ENCODE results near the gene INAVA. TPM values are rescaled to one million over a fixed set of nuclear protein-coding genes. Genes with fewer than 3 reads are reported as not detected.

The INAVA gene
- total and polyA plus RNA-seq, 2 donors from 2014 or later, result 22.1 to 48.8 TPM

GRCh38 chr1:200861937-200862647 is 32.6 kb upstream of the INAVA start:
- H3K27me3 ChIP-seq (ENCODE audit: control insufficient read depth, insufficient read depth, low read length), result no peaks in the 10 kb centered on the region
- TF ChIP-seq CTCF (IDR thresholded peaks at IDR 0.05; ENCODE audit: borderline replicate concordance, extremely low read depth, insufficient read depth), result no peak
- no peaks in the 10 kb centered on the region for H3K4me1 ChIP-seq (ENCODE audit: control insufficient read depth in 2 of 3, insufficient read depth in 2 of 3, low read depth in 1 of 3, low read length in 3 of 3)
- H3K27ac ChIP-seq (ENCODE audit: low read depth in 2 of 2, low read length in 2 of 2), result no peak overlapping the region
- H3K9me3 ChIP-seq (ENCODE audit: control insufficient read depth in 2 of 3, insufficient read depth in 1 of 3, low read length in 3 of 3), result no peaks in the 10 kb centered on the region
- no peak overlapping the region for H3K4me3 ChIP-seq (ENCODE audit: low read length in 3 of 3)
- no peak for FAIRE-seq
- peaks cover 0 to 4% (median 2%) of the 10 kb centered on the region in 3 donors for H3K36me3 ChIP-seq (ENCODE audit: control insufficient read depth in 2 of 3, insufficient read depth in 3 of 3, low read length in 3 of 3)
- H3K9ac ChIP-seq (ENCODE audit: low read length in 3 of 3), result no peak overlapping the region
- intact Hi-C loops (cut with DNase I), result no loop called here
- DNase-seq, result no peak

GRCh38 chr1:200862713-200863415 is 31.8 kb upstream of the INAVA start:
- Histone ChIP-seq H3K9me3 (ENCODE audit: control insufficient read depth in 2 of 3, insufficient read depth in 1 of 3, low read length in 3 of 3) (no peaks in the 10 kb centered on the region), H3K27ac (ENCODE audit: low read depth in 2 of 2, low read length in 2 of 2) (no peak overlapping the region), H3K4me3 (ENCODE audit: low read length in 3 of 3) (no peak overlapping the region), H3K4me1 (ENCODE audit: control insufficient read depth in 2 of 3, insufficient read depth in 2 of 3, low read depth in 1 of 3, low read length in 3 of 3) (no peaks in the 10 kb centered on the region), H3K9ac (ENCODE audit: low read length in 3 of 3) (no peak overlapping the region), H3K36me3 (ENCODE audit: control insufficient read depth in 2 of 3, insufficient read depth in 3 of 3, low read length in 3 of 3) (peaks cover 0 to 4% (median 2%) of the 10 kb centered on the region in 3 donors), H3K27me3 (ENCODE audit: control insufficient read depth, insufficient read depth, low read length) (no peaks in the 10 kb centered on the region)
- intact Hi-C loops (cut with DNase I), result no loop called here
- TF ChIP-seq CTCF (IDR thresholded peaks at IDR 0.05; ENCODE audit: borderline replicate concordance, extremely low read depth, insufficient read depth), result no peak
- DNase-seq (no peak), FAIRE-seq (no peak)

- Histone ChIP-seq H3K27ac (ENCODE audit: low read depth in 2 of 2, low read length in 2 of 2) (no peak overlapping the region), H3K36me3 (ENCODE audit: control insufficient read depth in 2 of 3, insufficient read depth in 3 of 3, low read length in 3 of 3) (peaks cover 0 to 2% (median 2%) of the 10 kb centered on the region in 3 donors), H3K4me3 (ENCODE audit: low read length in 3 of 3) (no peak overlapping the region), H3K9ac (ENCODE audit: low read length in 3 of 3) (no peak overlapping the region), H3K9me3 (ENCODE audit: control insufficient read depth in 2 of 3, insufficient read depth in 1 of 3, low read length in 3 of 3) (no peaks in the 10 kb centered on the region), H3K4me1 (ENCODE audit: control insufficient read depth in 2 of 3, insufficient read depth in 2 of 3, low read depth in 1 of 3, low read length in 3 of 3) (no peaks in the 10 kb centered on the region), H3K27me3 (ENCODE audit: control insufficient read depth, insufficient read depth, low read length) (no peaks in the 10 kb centered on the region)
- TF ChIP-seq CTCF (IDR thresholded peaks at IDR 0.05; ENCODE audit: borderline replicate concordance, extremely low read depth, insufficient read depth), result no peak
- FAIRE-seq (no peak), DNase-seq (no peak)
- intact Hi-C loops (cut with DNase I), result no loop called here
These were observed 28.6 kb upstream of the INAVA start for GRCh38 chr1:200866116-200866515.

Data from kidney (tissue), 14 donors.